NT2/D1 (cell line): Measurements from ENCODE around the gene FOXP1.

ENCODE experiments used
- DNase-seq: peaks from one replicate; pipeline ENCODE4 v3.0.0-alpha.2; 2011; ENCODE audit warnings: low read depth, low spot score
- H3K27me3 ChIP-seq: 2 replicates; pipeline ENCODE4 v1.6.0; 2011; ENCODE audit warnings: mild to moderate bottlenecking; ENCODE audit not compliant: insufficient read length, insufficient read depth
- H3K36me3 ChIP-seq: 2 replicates; pipeline ENCODE4 v1.6.1; 2011; ENCODE audit warnings: mild to moderate bottlenecking, low read length, mixed read lengths; ENCODE audit not compliant: insufficient read depth, insufficient read length
- H3K4me1 ChIP-seq: 2 replicates; pipeline ENCODE4 v1.5.1; 2011; ENCODE audit not compliant: insufficient read depth, insufficient read length
- H3K4me3 ChIP-seq: 2 replicates; pipeline ENCODE4 v1.5.1; 2011; ENCODE audit warnings: low read depth; ENCODE audit not compliant: insufficient read length
- H3K9ac ChIP-seq: 2 replicates; pipeline ENCODE4 v1.6.0; 2011; ENCODE audit warnings: low read depth; ENCODE audit not compliant: insufficient read length
- H3K9me3 ChIP-seq: 2 replicates; pipeline ENCODE4 v1.5.1; 2011; ENCODE audit warnings: mild to moderate bottlenecking, low read length; ENCODE audit not compliant: insufficient read depth
- SUZ12 ChIP-seq: IDR thresholded peaks from 2 replicates; pipeline ENCODE4 v1.6.1; 2011; ENCODE audit not compliant: insufficient read length, insufficient read depth; ENCODE audit errors: extremely low read depth
- YY1 ChIP-seq: IDR thresholded peaks from 2 replicates; pipeline ENCODE4 v1.6.1; 2011; ENCODE audit not compliant: insufficient read length, insufficient read depth
- ZNF274 ChIP-seq: IDR thresholded peaks from 2 replicates; pipeline ENCODE4 v1.6.1; 2011; ENCODE audit warnings: mild to moderate bottlenecking, low read depth, low read length

FOXP1 gene

DNA sequence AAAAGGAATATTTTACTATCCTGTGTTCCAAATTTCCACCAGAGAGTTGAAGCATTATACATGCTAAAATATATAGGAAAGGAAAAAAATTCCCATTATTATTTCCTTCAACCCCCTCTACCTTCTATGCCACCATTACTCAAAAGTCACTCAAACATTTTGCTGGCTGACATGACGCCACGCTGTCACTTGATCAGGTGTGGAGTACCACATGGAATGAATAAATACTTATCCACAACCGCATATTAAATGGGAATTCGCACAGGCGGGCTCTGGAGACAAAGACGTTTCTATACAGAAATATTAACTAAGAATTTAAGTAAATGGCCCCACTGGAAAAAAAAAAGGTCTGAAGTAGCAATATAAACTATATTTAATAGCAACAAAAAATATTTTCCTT is 266.4 kb downstream of the FOXP1 start:
- H3K4me1 ChIP-seq = no peaks in the 10 kb centered on the region
- no peaks in the 10 kb centered on the region for H3K27me3 ChIP-seq
- no peaks in the 10 kb centered on the region for H3K36me3 ChIP-seq
- no peak overlapping the region for H3K9ac ChIP-seq
- no peaks in the 10 kb centered on the region for H3K9me3 ChIP-seq
- TF ChIP-seq SUZ12 (no peak), ZNF274 (no peak), YY1 (no peak)
- DNase-seq = no peak
- no peak overlapping the region for H3K4me3 ChIP-seq

DNA sequence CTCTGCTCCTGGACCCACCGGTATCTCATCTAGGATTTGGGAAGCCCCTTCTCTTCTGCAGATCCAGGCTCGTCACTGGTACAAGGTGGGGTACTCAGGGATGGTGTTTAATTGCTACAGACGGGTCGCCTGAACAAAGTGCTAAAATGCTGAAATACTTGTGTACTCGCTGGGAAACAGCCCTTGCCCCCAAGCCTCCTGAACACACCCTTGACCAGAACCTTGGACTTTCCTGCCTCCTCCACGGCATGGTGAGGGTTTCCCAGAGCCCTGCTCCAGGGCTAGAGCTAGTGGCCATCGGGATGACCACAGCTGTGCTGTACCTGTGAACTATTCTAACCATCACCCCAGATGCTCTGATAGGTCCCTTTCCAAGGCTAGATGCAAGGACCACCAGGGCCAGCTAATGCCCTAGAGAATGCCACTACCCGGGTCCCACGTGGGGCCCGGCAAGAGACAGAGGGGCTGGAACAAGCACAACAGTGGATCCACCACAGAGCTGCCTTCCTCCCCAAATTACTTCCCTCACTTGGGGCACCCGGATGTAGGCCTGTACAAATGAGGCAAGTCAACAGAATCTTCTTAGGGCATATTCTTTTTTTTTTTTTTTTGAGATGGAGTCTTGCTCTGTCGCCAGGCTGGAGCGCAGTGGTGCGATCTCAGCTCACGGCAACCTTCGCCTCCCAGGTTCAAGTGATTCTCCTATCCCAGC is 267.3 kb downstream of the FOXP1 start:
- no peaks in the 10 kb centered on the region for H3K36me3 ChIP-seq
- no peak overlapping the region for H3K9ac ChIP-seq
- H3K4me1 ChIP-seq = no peaks in the 10 kb centered on the region
- H3K4me3 ChIP-seq = no peak overlapping the region
- no peaks in the 10 kb centered on the region for H3K27me3 ChIP-seq
- TF ChIP-seq YY1 (no peak), SUZ12 (no peak), ZNF274 (no peak)
- no peaks in the 10 kb centered on the region for H3K9me3 ChIP-seq
- DNase-seq = no peak

DNA sequence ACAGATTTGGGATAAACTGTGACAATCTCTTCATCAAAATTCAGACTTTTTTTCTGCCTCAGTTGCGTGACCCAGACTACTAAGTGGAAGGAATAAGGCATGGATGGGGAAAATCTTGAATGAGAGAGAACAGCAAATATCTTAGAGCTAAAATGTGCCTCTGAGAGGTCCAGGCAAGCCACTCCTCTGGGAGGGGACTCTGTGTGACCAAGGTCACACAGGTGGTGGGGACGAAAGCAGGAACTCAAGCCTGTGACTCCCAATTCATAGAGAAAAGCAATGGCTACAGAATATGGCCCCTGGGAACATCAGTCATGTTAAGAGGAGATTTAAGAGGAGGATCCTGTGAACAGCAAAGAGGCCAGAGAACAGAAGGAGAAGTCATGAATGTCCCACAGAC is 268.1 kb downstream of the FOXP1 start:
- H3K9me3 ChIP-seq = no peaks in the 10 kb centered on the region
- H3K4me1 ChIP-seq = no peaks in the 10 kb centered on the region
- H3K36me3 ChIP-seq = no peaks in the 10 kb centered on the region
- DNase-seq = no peak
- TF ChIP-seq ZNF274 = no peak
- TF ChIP-seq SUZ12 = no peak
- no peak for TF ChIP-seq YY1
- H3K9ac ChIP-seq = no peak overlapping the region
- H3K4me3 ChIP-seq = no peak overlapping the region
- H3K27me3 ChIP-seq = no peaks in the 10 kb centered on the region

DNA sequence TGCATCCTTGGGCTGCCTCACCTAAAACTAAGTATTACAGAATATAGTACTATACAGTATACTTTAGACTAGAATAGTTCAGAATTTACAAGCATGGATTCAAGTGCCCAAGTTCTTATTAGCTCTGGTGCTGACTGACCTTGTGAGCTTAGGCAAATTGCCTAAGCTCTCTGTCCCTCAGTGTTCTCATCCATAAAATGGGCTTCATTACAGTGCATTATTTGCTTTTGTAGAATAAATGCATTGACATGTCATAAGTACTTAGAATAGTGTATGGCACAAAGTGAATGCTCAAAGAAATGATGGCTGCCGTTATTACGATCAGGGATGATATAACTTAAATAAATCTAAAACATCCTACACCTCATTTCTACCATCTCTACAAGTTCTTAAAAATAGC is 269.7 kb downstream of the FOXP1 start:
- Histone ChIP-seq H3K27me3 (no peaks in the 10 kb centered on the region), H3K4me3 (no peak overlapping the region), H3K4me1 (peaks cover under 1% of the 10 kb centered on the region), H3K9me3 (no peaks in the 10 kb centered on the region), H3K36me3 (no peaks in the 10 kb centered on the region), H3K9ac (no peak overlapping the region)
- TF ChIP-seq SUZ12 = no peak
- TF ChIP-seq YY1 = no peak
- no peak for TF ChIP-seq ZNF274
- no peak for DNase-seq

DNA sequence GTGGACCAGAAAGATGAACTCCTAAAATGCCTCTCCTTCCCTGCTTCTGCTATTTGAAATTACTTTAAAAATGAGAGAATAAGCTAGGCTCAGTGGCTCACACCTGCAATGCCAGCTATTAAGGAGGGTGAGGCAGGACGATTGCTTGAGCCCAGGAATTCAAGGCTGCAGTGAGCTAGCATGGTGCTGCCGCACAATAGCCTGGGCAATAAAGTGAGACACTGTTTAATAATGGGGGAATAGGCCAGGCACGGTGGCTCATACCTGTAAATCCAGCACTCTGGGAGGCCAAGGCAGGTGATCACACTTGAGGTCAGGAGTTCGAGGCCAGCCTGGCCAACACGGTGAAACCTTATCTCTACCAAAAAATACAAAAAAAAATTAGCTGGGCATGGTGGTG is 271.1 kb downstream of the FOXP1 start:
- TF ChIP-seq ZNF274 (no peak), YY1 (no peak), SUZ12 (no peak)
- DNase-seq = no peak
- Histone ChIP-seq H3K9ac (no peak overlapping the region), H3K4me1 (peaks cover 2% of the 10 kb centered on the region), H3K4me3 (no peak overlapping the region), H3K9me3 (no peaks in the 10 kb centered on the region), H3K36me3 (no peaks in the 10 kb centered on the region), H3K27me3 (no peaks in the 10 kb centered on the region)

DNA sequence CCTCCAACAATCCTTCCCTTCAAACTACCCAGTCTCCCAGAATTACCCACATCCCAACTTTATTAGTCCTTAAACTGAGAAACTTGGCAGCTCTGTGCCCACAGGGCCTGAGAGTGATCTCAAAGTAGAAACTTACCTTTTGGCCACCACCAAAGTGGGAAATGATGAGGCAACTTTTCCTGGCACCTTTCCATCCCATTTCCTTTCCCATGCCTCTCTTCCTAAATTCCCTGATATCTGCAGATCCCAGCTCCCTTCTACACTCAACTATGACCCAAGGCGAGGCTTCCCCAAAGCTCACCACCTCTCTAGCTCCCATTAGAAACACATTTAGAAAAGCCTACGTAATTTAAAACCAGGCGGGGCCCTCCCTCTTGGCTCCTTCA is 271.9 kb downstream of the FOXP1 start:
- H3K4me1 ChIP-seq = peaks cover 2% of the 10 kb centered on the region
- TF ChIP-seq ZNF274 (no peak), YY1 (no peak), SUZ12 (no peak)
- no peak overlapping the region for H3K4me3 ChIP-seq
- H3K36me3 ChIP-seq = no peaks in the 10 kb centered on the region
- H3K9ac ChIP-seq = no peak overlapping the region
- no peaks in the 10 kb centered on the region for H3K27me3 ChIP-seq
- no peak for DNase-seq
- no peaks in the 10 kb centered on the region for H3K9me3 ChIP-seq

DNA sequence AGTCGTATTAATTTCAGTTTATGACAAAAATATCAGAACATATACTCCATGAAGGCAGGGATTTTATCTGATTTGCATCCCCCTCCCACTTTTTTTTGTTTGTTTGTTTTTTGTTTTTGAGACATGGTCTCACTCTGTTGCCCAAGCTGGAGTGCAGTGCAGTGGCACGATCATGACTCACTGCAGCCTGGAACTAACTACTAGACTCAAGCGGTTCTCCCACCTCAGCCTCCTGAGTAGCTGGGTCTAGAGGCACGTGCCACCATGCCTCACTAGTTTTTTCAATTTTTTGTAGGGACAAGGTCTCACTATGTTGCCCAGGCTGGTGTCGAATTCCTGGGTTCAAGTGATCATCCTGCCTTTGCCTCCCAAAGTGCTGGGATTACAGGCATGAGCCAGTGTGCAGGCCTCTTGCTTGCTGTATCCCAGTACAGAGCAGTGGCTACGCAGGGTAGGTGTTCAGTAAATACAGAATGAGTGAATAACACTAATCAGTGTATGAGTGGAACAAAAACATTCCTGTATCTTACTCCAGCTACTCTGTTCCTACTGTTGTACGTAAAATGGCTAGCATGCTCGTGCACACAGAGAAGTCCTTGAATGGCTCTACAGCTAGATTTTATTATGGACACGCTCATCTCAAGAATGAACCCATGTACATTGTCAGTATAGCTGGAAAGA is 272.4 kb downstream of the FOXP1 start:
- no peaks in the 10 kb centered on the region for H3K36me3 ChIP-seq
- DNase-seq = no peak
- no peak overlapping the region for H3K9ac ChIP-seq
- no peak overlapping the region for H3K4me3 ChIP-seq
- H3K27me3 ChIP-seq = no peaks in the 10 kb centered on the region
- peaks cover 2% of the 10 kb centered on the region for H3K4me1 ChIP-seq
- H3K9me3 ChIP-seq = no peaks in the 10 kb centered on the region
- TF ChIP-seq SUZ12 = no peak
- TF ChIP-seq YY1 = no peak
- no peak for TF ChIP-seq ZNF274

DNA sequence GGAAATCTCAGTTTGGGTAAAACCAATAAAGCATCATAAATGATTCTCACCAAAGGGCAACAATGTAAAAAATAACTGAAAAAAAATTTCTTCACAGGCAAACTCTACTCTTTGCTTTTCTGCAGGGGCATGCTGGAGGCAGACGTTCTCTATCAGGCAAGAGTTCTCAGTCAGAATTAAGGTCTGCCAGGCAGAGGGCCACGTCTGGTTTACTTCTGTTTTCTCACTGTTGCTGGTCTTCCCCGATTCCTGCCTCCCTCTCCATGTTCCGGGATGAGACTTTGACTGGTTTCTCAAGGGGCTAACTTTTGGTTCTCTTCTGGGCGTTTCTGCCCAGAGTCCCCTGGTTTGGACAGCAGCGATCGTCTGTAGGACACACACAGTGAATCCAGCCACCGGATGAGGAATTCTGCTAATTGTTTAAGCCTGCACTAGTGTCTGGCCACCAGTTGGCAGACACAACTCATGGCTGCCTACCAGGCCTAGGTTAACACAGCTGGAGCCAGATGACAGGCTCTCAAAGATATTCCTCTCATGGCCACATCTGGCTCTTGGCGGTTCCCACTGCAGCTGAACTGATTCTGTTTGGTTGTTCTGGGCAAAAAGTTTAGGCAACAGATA is 273.1 kb downstream of the FOXP1 start:
- no peak for TF ChIP-seq SUZ12
- no peak for TF ChIP-seq YY1
- no peak for TF ChIP-seq ZNF274
- no peaks in the 10 kb centered on the region for H3K27me3 ChIP-seq

More for the DNA sequence above, 273.1 kb downstream of the FOXP1 start:
- H3K9ac ChIP-seq = no peak overlapping the region
- no peak overlapping the region for H3K4me3 ChIP-seq
- peaks cover 2% of the 10 kb centered on the region for H3K4me1 ChIP-seq
- H3K36me3 ChIP-seq = no peaks in the 10 kb centered on the region
- no peak for DNase-seq
- H3K9me3 ChIP-seq = no peaks in the 10 kb centered on the region
